HuH-7.5 (cell line): ENCODE measurements around the gene STK25.

Experiments
- DNase-seq: peaks from one replicate; pipeline ENCODE4 v3.0.0; 2011; ENCODE audit warnings: low spot score

The STK25 gene

DNA sequence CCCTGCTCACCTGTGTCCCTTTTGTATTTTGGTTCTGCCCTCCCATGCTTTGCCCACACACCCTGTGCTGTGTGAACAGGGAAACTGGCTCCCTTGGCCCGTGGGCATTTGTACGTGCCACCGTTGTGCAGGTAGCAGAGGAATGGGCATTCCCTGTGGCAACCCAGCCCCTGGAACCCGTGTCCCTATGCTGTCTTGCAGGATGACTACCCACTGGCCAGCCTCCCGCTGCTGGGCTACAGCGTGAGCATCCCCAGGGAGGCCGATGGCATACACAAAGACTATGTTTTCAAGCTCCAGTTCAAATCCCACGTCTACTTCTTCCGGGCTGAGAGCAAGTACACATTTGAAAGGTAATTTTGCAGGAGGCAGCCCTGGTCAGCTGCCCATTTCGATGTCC lies 15.3 kb downstream of the STK25 start:
- DNase-seq = no peak

- DNase-seq = no peak
These were observed 16.2 kb downstream of the STK25 start for GRCh38 chr2:241492174-241492565.

- no peak for DNase-seq
These were observed 16.7 kb downstream of the STK25 start for GRCh38 chr2:241491549-241492173.

DNA sequence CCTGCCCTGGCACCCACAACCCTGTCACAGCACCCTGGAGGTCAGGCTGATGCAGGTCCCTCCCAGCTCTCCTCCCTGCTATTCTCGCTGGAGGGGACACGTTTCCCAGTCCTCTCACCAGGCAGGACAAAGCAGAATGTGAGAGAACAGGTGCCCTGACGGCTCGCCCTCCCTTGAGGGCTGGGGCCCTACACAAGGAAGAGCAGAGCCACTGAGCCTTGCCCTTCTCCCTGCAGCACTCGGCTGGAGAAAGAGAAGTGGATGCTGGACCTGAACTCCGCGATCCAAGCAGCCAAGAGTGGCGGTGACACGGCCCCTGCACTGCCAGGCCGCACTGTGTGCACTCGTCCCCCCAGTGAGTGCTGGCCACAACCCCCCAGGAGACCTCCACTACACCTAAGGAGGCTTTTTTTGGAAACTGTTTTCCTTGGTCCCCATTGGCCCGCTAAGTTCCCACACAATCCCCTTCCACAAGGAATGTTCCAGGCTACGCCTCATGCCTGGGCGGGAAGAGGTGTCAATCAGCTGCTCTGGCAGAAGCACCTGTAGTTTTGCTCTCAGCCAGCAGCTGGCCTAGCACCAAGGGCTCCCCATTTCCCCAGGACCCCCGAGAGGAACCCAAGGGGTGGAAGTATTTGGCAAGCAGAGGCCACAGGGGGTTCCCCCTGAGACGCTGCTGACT lies 17.4 kb downstream of the STK25 start:
- DNase-seq = no peak

DNA sequence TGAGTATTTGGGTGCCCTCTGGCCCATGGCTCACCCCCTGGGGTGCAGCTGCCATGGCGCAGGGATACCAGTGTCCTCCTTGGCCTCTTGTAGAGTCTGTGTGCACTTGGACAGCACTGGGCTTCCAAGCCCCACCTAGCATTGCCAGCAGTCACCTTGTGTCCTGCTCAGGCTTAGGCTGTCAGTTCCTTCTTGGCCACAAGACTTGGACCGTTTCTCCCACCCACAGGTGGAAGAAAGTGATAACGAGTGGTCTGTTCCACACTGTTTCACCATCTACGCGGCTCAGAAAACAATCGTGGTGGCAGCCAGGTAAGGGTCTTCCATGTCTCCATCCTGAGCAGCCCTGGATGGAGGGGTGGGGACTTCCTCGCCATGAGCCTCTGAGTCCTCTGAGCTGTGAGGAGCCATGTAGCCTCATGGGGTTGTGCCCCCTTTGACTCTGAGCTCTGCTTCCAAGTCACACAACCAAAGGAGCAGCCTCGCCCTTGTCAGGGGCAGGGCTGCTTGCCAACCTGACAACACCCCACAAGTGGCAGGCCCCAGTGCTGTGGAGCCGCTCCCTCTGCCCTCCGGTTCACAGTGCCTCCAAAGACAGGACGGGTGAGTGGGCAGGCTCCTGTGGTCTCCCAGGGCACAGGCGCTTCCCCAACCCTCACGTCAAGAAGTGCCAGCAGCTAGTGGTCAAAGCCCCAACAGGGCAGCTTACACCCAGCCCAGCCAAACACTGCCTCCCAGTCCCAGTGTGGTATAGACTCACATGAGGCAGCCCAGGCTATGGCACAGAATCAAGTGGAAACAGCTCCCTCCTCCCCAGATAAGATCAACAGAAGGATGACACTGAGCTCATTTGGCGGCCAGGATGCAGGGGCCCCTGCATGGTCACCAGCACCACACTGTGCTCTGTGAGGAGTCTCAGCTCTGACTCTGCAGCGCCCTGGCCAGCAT lies 18.4 kb downstream of the STK25 start:
- no peak for DNase-seq

DNA sequence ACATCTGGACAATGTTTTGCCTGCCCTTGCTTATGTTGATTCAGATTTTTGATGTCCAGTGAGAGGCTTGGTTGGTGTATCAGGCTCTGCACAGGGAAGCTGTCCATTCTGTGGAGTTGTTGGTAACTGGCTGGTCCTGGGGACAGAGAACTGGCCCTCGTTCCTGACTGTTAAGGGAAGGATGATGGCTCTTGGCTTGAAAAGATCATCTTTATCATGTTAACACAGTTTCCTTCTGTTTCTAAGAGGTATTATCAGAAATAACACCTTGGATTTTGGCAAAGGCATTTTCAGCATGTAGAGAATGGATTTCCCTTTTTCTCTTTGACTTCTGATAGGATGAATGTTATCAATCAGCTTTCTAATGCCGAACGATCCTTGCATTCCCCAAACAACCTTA lies 19.3 kb downstream of the STK25 start:
- no peak for DNase-seq

DNA sequence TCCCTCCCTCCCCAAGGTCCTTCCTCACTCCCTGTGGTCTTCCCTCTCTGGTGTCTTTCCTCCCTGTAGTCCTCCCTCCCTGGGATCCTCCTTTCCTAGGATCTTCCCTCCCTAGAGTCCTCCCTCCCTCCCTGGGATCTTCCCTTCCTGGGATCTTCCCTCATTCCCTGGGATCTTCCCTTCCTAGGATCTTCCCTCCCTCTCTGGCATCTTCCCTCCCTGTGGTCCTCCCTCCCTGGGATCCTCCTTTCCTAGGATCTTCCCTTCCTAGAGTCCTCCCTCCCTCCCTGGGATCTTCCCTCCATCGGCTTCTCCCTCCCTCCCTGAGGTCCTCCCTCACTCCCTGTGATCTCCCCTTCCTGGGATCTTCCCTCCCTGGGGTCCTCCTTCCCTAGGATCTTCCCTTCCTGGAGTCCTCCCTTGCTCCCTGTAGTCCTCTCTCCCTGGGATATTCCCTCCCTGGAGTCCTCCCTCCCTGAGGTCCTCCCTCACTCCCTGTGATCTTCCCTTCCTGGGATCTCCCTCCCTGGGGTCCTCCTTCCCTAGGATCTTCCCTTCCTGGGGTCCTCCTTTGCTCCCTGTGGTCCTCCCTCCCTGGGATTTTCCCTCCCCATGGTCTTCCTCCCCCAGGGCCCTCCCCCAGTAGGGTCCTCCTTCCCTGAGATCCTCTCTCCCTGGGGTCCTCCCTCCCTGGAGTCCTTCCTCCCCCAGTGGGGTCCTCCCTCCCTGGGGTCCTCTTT lies 23.0 kb downstream of the STK25 start:
- no peak for DNase-seq

DNA sequence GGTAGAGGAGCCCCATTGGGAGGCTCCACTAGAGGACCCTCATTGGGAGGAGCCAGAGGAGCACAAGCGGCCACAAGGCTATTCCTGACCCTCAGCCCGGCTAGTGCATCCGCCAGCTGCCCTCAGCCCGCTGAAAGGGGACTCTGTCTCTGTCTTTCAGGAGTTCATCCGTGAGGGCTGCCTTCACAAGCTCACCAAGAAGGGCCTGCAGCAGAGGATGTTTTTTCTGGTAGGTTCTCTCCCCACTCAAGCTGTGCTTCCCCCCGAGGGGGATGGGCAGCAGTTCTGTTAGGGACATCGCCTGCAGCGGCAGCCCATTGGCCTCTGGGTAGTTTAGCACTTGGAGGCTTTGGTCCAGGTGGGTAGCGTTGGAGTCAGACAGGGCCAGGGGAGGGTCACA lies 25.1 kb downstream of the STK25 start:
- DNase-seq = no peak

GRCh38 chr2:241482126-241482955 lies 26.0 kb downstream of the STK25 start:
- DNase-seq = no peak

GRCh38 chr2:241481687-241482086 lies 26.7 kb downstream of the STK25 start:
- DNase-seq = no peak

DNA sequence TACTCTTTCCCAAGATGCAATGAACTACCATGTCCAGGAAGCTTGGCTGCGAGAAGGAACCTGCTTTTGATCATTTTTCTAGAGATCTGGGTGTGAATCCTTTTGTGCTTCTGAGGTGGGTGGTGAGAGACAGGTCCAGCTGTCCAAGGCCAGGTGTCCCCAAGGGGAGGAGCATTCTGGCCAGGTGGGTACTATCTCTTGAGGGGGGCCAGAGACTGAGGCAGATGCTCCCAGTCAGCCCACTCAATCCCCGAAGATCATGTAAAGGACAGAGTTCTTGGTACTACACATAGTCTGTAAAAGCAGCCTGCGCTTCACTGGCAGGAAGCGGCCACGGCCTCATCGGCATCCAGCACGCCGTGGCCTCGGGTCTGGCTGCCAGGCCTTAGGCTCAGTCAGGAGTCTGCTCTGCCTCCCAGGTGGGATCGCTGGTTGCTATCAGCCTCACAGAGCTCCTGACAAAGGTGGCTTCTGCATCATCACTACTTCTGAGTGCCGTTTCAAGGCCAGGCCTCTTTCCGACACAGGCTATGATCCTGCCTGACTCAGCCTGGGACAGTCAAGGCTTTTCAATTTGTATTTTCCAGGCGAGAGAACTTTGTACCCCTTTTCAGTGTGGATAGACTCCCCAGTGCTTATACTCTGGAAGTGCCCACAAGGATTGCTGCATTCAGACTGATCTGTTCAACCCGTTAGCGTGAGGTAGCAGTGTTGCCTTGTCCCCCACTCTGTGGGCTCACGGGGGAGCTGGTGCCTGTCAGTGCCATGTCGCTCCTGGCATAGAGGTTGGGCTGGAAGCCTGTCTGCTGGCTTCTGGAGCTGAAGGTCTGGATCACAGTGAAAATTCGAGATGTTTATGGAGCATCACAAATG lies 29.1 kb downstream of the STK25 start:
- DNase-seq = no peak

- no peak for DNase-seq
These were observed 30.2 kb downstream of the STK25 start for GRCh38 chr2:241478166-241478565.

- DNase-seq = no peak
These were observed 33.1 kb downstream of the STK25 start for GRCh38 chr2:241475267-241475666.

DNA sequence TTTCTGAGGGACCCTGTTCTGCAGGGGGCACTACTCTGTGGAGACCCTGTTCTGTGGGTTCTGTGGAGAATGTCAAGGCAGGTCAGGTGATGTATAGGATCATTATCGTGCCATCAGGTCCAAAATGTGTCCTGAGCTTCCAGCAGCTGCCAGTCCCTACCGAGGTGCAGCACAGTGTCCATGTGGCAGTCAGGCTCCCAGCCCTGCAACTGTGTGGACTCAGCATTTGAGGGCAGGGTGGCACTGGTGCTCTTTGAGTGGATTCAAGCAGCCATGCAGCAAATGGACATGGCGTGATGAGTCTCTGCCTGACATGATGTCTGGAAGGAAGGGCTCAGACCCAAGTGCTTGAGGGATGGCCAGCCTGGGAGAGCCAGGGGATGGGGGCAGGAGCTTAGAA lies 35.0 kb downstream of the STK25 start:
- DNase-seq = no peak

DNA sequence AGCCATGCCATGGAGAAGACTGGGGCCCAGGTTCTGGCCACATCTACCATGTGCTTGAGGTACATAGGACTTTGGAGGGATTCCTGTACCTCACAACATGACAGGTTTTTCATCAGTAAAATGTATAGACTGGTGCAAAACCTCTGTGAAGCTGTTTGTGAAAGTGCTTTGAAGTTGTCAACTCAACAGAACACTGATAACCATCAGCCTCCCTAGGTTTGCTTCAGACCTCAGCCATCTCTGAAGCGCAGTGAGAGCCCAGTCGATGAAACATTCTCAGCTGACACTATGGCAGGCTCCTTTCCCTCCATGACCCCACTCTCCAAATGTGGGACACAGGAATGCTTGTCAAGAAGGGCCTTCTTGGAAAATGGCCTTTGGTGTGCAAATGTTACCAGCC lies 38.6 kb downstream of the STK25 start:
- DNase-seq = no peak

DNA sequence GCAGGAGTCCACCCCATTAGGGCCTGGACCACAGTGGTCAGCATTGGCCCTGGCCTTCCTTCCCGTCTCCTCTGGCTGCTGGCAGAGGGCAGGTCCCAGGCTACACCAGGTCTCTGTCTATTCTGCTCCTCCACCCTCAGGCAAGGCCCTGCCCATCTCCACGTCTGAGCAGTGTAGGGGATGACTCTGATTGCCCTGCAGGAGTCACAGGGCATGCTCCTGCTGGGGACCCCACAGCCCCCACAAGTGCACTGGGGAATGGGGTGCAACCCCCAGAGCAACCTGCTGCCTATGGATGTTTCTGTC lies 40.0 kb downstream of the STK25 start:
- no peak for DNase-seq

DNA sequence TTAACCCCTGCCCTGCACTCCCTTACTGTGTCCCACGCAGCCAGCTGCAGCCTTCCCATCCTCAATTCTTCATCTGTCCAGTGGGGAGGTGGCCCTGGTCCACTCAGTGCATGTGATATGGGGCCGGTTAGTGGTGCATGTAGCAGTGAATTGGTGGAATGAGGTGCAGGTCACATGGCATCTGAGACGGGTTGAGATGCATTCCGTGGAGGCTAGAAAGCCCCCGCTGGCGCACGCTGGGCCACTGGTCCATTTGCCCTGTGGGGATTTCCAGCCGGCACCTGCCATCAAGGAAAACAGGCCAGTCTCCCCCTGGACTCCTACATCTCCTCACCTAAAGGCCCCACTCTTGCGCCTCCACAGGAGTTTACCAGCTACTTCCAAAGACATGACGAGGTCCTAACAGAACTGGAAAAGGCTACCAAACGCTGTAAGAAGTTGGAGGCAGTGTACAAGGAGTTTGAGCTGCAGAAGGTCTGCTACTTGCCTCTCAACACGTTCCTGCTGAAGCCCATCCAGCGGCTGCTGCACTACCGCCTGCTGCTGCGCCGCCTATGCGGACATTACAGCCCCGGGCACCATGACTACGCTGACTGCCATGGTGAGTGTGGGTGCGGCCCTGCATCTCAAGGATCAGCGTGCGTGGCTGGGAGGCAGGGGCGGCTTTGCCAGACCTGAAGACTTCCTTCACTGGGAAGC lies 40.5 kb downstream of the STK25 start:
- DNase-seq = no peak

DNA sequence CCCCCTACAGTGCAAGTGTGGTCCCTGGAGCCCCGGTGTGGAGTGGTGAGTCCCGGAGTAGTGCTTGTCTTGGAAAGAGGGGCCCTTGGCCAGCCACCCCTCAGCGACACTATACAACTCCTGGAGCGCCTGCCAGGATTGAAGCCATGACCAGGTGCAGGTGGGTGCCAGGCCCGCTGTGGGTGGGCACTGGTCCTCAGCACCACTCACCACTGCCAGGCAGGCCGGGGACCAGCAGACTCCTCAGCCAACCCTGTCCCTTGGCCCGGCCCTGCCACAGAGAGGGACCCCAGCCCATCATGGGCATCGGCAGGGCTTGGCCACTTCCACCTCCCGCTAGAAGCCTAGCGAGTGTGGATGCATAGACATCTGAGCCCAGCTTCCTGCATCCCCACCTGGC lies 42.2 kb downstream of the STK25 start:
- DNase-seq = no peak

DNA sequence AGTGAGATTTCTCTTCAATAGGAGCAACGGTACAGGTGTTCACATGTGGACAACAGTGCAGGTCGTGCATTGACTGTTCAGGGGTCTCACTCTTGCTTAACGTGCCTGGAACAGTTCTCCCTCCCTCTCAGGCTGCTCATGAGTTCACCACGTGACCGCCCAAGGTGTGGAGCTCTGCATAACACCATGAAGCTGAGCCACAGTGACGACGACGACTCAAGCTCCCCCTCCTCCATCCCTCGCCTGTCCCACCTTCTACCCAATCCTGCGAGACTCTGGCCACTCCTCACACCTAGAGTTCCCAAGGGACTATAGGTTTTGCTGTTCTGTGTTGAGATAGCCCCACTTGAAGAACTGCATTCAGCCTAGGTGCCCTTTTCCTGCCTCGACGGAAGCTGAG lies 42.8 kb downstream of the STK25 start:
- no peak for DNase-seq
